ENCODE results near the gene FGF14. TPM values are rescaled to one million over a fixed set of nuclear protein-coding genes. Genes with fewer than 3 reads are reported as not detected.

FGF14 gene
- total RNA-seq, 4 donors from 2014 or later: 0.28 to 2.3 (median 0.35) TPM; not detected in 1

- Histone ChIP-seq H3K9me3 (no peaks in the 10 kb centered on the region), H3K36me3 (no peaks in the 10 kb centered on the region), H3K27ac (no peak overlapping the region), H3K27me3 (no peaks in the 10 kb centered on the region), H3K4me3 (no peak overlapping the region), H3K4me1 (no peaks in the 10 kb centered on the region)
- no peak for DNase-seq
- TF ChIP-seq POLR2A (IDR thresholded peaks at IDR 0.05) (no peak), CTCF (IDR thresholded peaks at IDR 0.05) (no peak)
Observed at GRCh38 chr13:101728021-101728420, 673.8 kb downstream of the FGF14 start.

- no peak for DNase-seq
- H3K9me3 ChIP-seq: no peaks in the 10 kb centered on the region
- H3K4me1 ChIP-seq: no peaks in the 10 kb centered on the region
- H3K36me3 ChIP-seq: no peaks in the 10 kb centered on the region
- no peak overlapping the region for H3K27ac ChIP-seq
- no peak overlapping the region for H3K4me3 ChIP-seq
- no peaks in the 10 kb centered on the region for H3K27me3 ChIP-seq
- TF ChIP-seq CTCF (IDR thresholded peaks at IDR 0.05) (no peak), POLR2A (IDR thresholded peaks at IDR 0.05) (no peak)
Observed at GRCh38 chr13:101727118-101727517, 674.7 kb downstream of the FGF14 start.

- Histone ChIP-seq H3K4me3 (no peak overlapping the region), H3K4me1 (no peaks in the 10 kb centered on the region), H3K36me3 (no peaks in the 10 kb centered on the region), H3K27me3 (no peaks in the 10 kb centered on the region), H3K9me3 (no peaks in the 10 kb centered on the region), H3K27ac (no peak overlapping the region)
- DNase-seq: no peak
- TF ChIP-seq CTCF (IDR thresholded peaks at IDR 0.05) (no peak), POLR2A (IDR thresholded peaks at IDR 0.05) (no peak)
Observed at GRCh38 chr13:101726681-101727080, 675.2 kb downstream of the FGF14 start.

DNA sequence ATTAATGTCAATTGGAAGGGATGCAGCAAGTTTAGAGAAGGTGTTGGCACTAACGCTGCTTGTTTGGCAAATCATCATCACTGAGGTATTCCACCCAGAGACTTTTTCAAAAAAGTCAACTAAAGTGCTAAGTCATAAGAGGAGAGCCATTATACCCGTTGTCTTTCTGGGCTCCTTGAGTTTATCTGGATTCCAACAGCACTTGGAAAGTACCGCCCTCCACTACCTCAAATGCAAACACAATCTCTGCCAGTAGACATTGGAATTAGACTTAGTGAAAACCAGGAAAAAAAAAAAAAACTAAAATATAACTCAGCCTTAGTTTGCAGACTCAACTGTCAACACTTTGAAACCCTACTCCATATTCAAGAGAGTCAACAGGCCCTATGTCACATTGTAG, 683.4 kb downstream of the FGF14 start:
- TF ChIP-seq CTCF (IDR thresholded peaks at IDR 0.05) (no peak), POLR2A (IDR thresholded peaks at IDR 0.05) (no peak)
- H3K4me3 ChIP-seq: no peak overlapping the region
- no peaks in the 10 kb centered on the region for H3K9me3 ChIP-seq
- H3K4me1 ChIP-seq: no peaks in the 10 kb centered on the region
- H3K27me3 ChIP-seq: no peaks in the 10 kb centered on the region
- H3K27ac ChIP-seq: no peak overlapping the region
- DNase-seq: no peak
- no peaks in the 10 kb centered on the region for H3K36me3 ChIP-seq

- H3K4me3 ChIP-seq: no peak overlapping the region
- H3K4me1 ChIP-seq: no peaks in the 10 kb centered on the region
- no peaks in the 10 kb centered on the region for H3K36me3 ChIP-seq
- no peaks in the 10 kb centered on the region for H3K27me3 ChIP-seq
- H3K27ac ChIP-seq: no peak overlapping the region
- no peak for DNase-seq
- TF ChIP-seq CTCF (IDR thresholded peaks at IDR 0.05): no peak
- TF ChIP-seq POLR2A (IDR thresholded peaks at IDR 0.05): no peak
- no peaks in the 10 kb centered on the region for H3K9me3 ChIP-seq
Observed at GRCh38 chr13:101717353-101717752, 684.5 kb downstream of the FGF14 start.

DNA sequence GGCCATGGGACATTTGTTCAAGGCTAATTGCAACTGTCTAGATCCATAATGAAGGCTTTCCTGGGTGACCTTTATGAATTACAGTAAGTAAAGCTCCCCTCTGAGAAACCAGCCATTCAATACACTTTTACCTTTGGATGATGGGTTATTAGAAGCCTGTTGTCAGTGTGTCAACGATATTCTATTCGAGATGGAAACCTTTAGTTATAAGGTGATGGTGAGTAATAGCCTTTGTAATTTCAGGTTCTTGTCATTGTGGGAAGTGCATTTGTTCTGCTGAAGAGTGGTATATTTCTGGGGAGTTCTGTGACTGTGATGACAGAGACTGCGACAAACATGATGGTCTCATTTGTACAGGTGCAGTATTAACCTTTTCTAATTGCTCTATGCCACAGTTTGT, 687.7 kb downstream of the FGF14 start:
- Histone ChIP-seq H3K27ac (no peak overlapping the region), H3K4me3 (no peak overlapping the region), H3K4me1 (no peaks in the 10 kb centered on the region), H3K27me3 (no peaks in the 10 kb centered on the region), H3K9me3 (no peaks in the 10 kb centered on the region), H3K36me3 (no peaks in the 10 kb centered on the region)
- no peak for DNase-seq
- TF ChIP-seq POLR2A (IDR thresholded peaks at IDR 0.05) (no peak), CTCF (IDR thresholded peaks at IDR 0.05) (no peak)

Data from Peyer's patch (tissue), 4 donors.